HCT116 (cell line): Measurements from ENCODE around the gene COX20. TPM values are rescaled to one million over a fixed set of nuclear protein-coding genes. Genes with fewer than 3 reads are reported as not detected.
A peak's percentile ranks its signal among the peaks of the same experiment; 100 is the strongest.

ENCODE experiments used
- ATAC-seq: fragments of 200-7000 bp; cut with Tn5 transposase; 2 replicates; pipeline ENCODE4 v1.9.1; 2020; ENCODE audit warnings: mild to moderate bottlenecking, moderate library complexity
- BruUV-seq: library from RNA; stranded (reverse); fragments of 400-500 nt; replicated peaks from 2 replicates; lab custom pipeline; 2021; lab: Mats Ljungman, UMichigan
- CTCF ChIA-PET: fragments of 300-600 bp; sonication (Branson Sonifier 250); formaldehyde crosslinking; loops from one replicate; lab custom pipeline; 2021; ENCODE audit warnings: antibody characterized with exemption; lab: Charles Lee
- POLR2A ChIA-PET: fragments of 300-600, 350-600 bp; sonication (Branson Sonifier 250); formaldehyde crosslinking; loops from one replicate; lab custom pipeline; 2021; ENCODE audit warnings: antibody characterized with exemption; lab: Charles Lee
- RAD21 ChIA-PET, 2 experiments: fragments of 300-600 bp; sonication (Branson Sonifier 250); formaldehyde crosslinking; loops; one replicate each; lab custom pipeline; 2023; ENCODE audit warnings: low total read pairs in 2 of 2; ENCODE audit not compliant: uncharacterized antibody in 2 of 2, unreplicated experiment in 2 of 2, low non-redundant PET in 1 of 2; lab: Charles Lee
- DNase-seq: peaks from one replicate; pipeline ENCODE4 v3.0.0-alpha.2; 2010; ENCODE audit warnings: low read depth, low spot score
- H2AFZ ChIP-seq: fragments of 200-600 bp; shearing (Covaris generic), sonication (generic); 2 replicates; pipeline ENCODE4 v1.6.1; 2017; ENCODE audit warnings: low read depth, mixed run types, mixed read lengths, antibody characterized with exemption, low read length; ENCODE audit not compliant: poor library complexity, severe bottlenecking
- H3K27ac ChIP-seq: 2 replicates; pipeline ENCODE4 v1.5.1; 2012; ENCODE audit warnings: low read depth, low read length
- H3K27me3 ChIP-seq: fragments of 200-600 bp; sonication (generic); 2 replicates; pipeline ENCODE4 v1.6.1; 2016; ENCODE audit warnings: mixed run types, low read length, mixed read lengths; ENCODE audit not compliant: insufficient read depth
- H3K36me3 ChIP-seq, 2 experiments: fragments of 200-500 bp in 1 of 2; fragments of 200-600 bp in 1 of 2; sonication (Bioruptor generic) in 1 of 2; sonication (generic) in 1 of 2; 2 replicates each; pipeline versions ENCODE4 v1.5.1 to v1.6.1; 2014 to 2016; ENCODE audit warnings: low read length in 2 of 2, inconsistent platforms in 1 of 2, mixed read lengths in 1 of 2, mixed run types in 1 of 2; ENCODE audit not compliant: insufficient read depth in 2 of 2, control insufficient read depth in 1 of 2
- H3K4me1 ChIP-seq, 2 experiments: fragments of 200-600 bp in 1 of 2; sonication (generic) in 1 of 2; 2 replicates each; pipeline versions ENCODE4 v1.5.1 to v1.6.1; 2012 to 2017; ENCODE audit warnings: low read length in 2 of 2, inconsistent platforms in 1 of 2, mild to moderate bottlenecking in 1 of 2, mixed read lengths in 1 of 2, mixed run types in 1 of 2, moderate library complexity in 1 of 2; ENCODE audit not compliant: insufficient read depth in 2 of 2, control insufficient read depth in 1 of 2
- H3K4me2 ChIP-seq: fragments of 200-600 bp; sonication (generic); 2 replicates; pipeline ENCODE4 v1.6.1; 2017; ENCODE audit warnings: mixed run types, low read length, mixed read lengths
- H3K4me3 ChIP-seq, 2 experiments: fragments of 200-600 bp in 1 of 2; sonication (generic) in 1 of 2; replicated peaks in 1 of 2; 2 replicates each; pipeline ENCODE4 v1.5.1; 2011 to 2016; ENCODE audit warnings: low read length in 2 of 2, control low read depth in 1 of 2, low read depth in 1 of 2, mild to moderate bottlenecking in 1 of 2, mixed read lengths in 1 of 2, mixed run types in 1 of 2
- H3K79me2 ChIP-seq: fragments of 200-600 bp; sonication (generic); 2 replicates; pipeline ENCODE4 v1.6.1; 2017; ENCODE audit warnings: mild to moderate bottlenecking, mixed run types, low read length, moderate library complexity, mixed read lengths; ENCODE audit not compliant: insufficient read depth
- H3K9ac ChIP-seq: fragments of 200-600 bp; sonication (generic); 2 replicates; pipeline ENCODE4 v1.6.1; 2016; ENCODE audit warnings: low read length, mixed read lengths
- H3K9me2 ChIP-seq: fragments of 200-600 bp; sonication (generic), shearing (Covaris generic); 2 replicates; pipeline ENCODE4 v1.6.1; 2017; ENCODE audit warnings: mixed run types, mild to moderate bottlenecking, moderate library complexity; ENCODE audit not compliant: insufficient read depth
- H3K9me3 ChIP-seq, 2 experiments: fragments of 200-500 bp in 1 of 2; fragments of 200-600 bp in 1 of 2; sonication (Bioruptor generic) in 1 of 2; sonication (generic) in 1 of 2; 2 replicates each; pipeline ENCODE4 v1.6.1; 2014 to 2017; ENCODE audit warnings: low read length in 2 of 2, mixed read lengths in 2 of 2, inconsistent platforms in 1 of 2, low read depth in 1 of 2, mild to moderate bottlenecking in 1 of 2, mixed run types in 1 of 2, moderate library complexity in 1 of 2; ENCODE audit not compliant: control insufficient read depth in 1 of 2, insufficient read depth in 1 of 2
- H4K20me1 ChIP-seq: fragments of 200-600 bp; sonication (generic), shearing (Covaris generic); 2 replicates; pipeline ENCODE4 v1.6.1; 2017; ENCODE audit warnings: mixed run types, mild to moderate bottlenecking, moderate library complexity; ENCODE audit not compliant: insufficient read depth
- CBX3 ChIP-seq: IDR thresholded peaks from 2 replicates; pipeline ENCODE4 v1.6.1; 2012; ENCODE audit warnings: low read depth
- CEBPB ChIP-seq: IDR thresholded peaks from 2 replicates; pipeline ENCODE4 v1.6.1; 2012; ENCODE audit warnings: low read depth
- EGR1 ChIP-seq: IDR thresholded peaks from 2 replicates; pipeline ENCODE4 v1.6.1; 2012; ENCODE audit warnings: low read depth
- ELF1 ChIP-seq: IDR thresholded peaks from 2 replicates; pipeline ENCODE4 v1.6.1; 2012; ENCODE audit warnings: low read depth, borderline replicate concordance
- EZH2phosphoT487 ChIP-seq: fragments of 200-600 bp; IDR thresholded peaks from 2 replicates; pipeline ENCODE4 v1.6.1; 2018; ENCODE audit warnings: antibody characterized with exemption, borderline replicate concordance
- JUND ChIP-seq: IDR thresholded peaks from 2 replicates; pipeline ENCODE4 v1.6.1; 2012
- POLR2A ChIP-seq: IDR thresholded peaks from 2 replicates; pipeline ENCODE4 v1.7.0; 2011; ENCODE audit warnings: borderline replicate concordance; ENCODE audit not compliant: insufficient read depth, insufficient read length; ENCODE audit errors: extremely low read depth
- POLR2AphosphoS5 ChIP-seq: IDR thresholded peaks from 2 replicates; pipeline ENCODE4 v1.6.1; 2011; ENCODE audit warnings: mild to moderate bottlenecking, low read depth, low read length, moderate library complexity
- RAD21 ChIP-seq: IDR thresholded peaks from 2 replicates; pipeline ENCODE4 v1.6.1; 2012; ENCODE audit warnings: low read depth, mild to moderate bottlenecking
- SIN3A ChIP-seq: IDR thresholded peaks from 2 replicates; pipeline ENCODE4 v1.6.1; 2012; ENCODE audit warnings: low read depth
- TCF7L2 ChIP-seq: IDR thresholded peaks from 2 replicates; pipeline ENCODE4 v1.7.0; 2011; ENCODE audit warnings: borderline replicate concordance, inconsistent platforms; ENCODE audit not compliant: insufficient read depth, insufficient read length; ENCODE audit errors: extremely low read depth
- YY1 ChIP-seq: IDR thresholded peaks from 2 replicates; pipeline ENCODE4 v1.6.1; 2011; ENCODE audit warnings: low read length, low read depth, moderate library complexity, mild to moderate bottlenecking; ENCODE audit not compliant: insufficient replicate concordance; ENCODE audit errors: extremely low read depth
- ZFX ChIP-seq: fragments of 450-650 bp; IDR thresholded peaks from 2 replicates; pipeline ENCODE4 v1.6.1; 2017
- ZNF274 ChIP-seq: fragments of 200-500 bp; sonication (Bioruptor generic); IDR thresholded peaks from 2 replicates; pipeline ENCODE4 v1.6.1; 2014; ENCODE audit warnings: mild to moderate bottlenecking, low read depth, low read length, inconsistent platforms
- intact Hi-C: fragments of 100-400 bp; cut with micrococcal nuclease; formaldehyde crosslinking; loops from 2 replicates; pipeline ENCODE4 v1.10.0; 2022
- total RNA-seq: library from RNA; stranded (reverse); gene quantifications from one replicate; pipeline ENCODE4 v1.2.1, GENCODE V29; 2021; ENCODE audit not compliant: unreplicated experiment
- TF ChIP-seq, protein P1 (sequence below): IDR thresholded peaks from 2 replicates; pipeline ENCODE4 v1.6.1; 2012; ENCODE audit warnings: low read depth
- TF ChIP-seq, protein P2 (sequence below), 3 experiments: fragments of 200-600 bp in 1 of 3; sonication (generic) in 1 of 3; IDR thresholded peaks in 2 of 3; conservative IDR thresholded peaks in 1 of 3; 2 replicates each; pipeline ENCODE4 v1.5.1; 2012 to 2017; ENCODE audit warnings: low read depth in 2 of 3, low read length in 2 of 3, antibody characterized with exemption in 1 of 3, borderline replicate concordance in 1 of 3, control low read depth in 1 of 3, mild to moderate bottlenecking in 1 of 3, mixed read lengths in 1 of 3, mixed run types in 1 of 3, moderate library complexity in 1 of 3; ENCODE audit not compliant: insufficient read depth in 1 of 3

Gene COX20
- total RNA-seq, 1 experiment from 2014 or later: 48.1 TPM

DNA sequence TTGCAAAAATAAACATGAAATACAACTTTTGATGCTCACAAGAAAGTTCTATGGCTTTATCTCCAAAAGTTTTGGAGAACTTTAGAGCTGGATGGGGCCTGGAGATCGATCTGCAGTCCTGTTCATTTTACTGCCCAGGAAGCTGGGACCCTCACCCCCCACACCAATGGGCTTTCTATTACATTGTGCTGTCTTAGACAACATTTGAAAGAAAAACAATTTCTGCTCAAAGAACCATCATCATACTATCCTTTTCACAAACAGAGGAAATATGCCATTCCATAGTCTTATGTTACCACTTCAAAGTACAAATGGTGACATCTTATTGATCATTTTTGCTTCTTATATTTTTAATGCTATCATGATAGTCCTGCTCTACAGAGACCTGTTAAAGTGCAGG, 30.9 kb downstream of the COX20 start:
- CTCF ChIA-PET: no interaction called here
- RAD21 ChIA-PET: no interaction called here
- no peaks in the 10 kb centered on the region for H3K9me2 ChIP-seq
- H2AFZ ChIP-seq: peak overlapping the region; percentile 36
- no peak overlapping the region for H3K4me3 ChIP-seq
- H3K4me1 ChIP-seq: peaks cover 14 to 24% of the 10 kb centered on the region in 2 experiments
- DNase-seq (no peak), ATAC-seq (no peak)
- H4K20me1 ChIP-seq: peaks cover 14% of the 10 kb centered on the region
- intact Hi-C loops: no loop called here
- no peak overlapping the region for H3K9ac ChIP-seq
- no TSS peak for BruUV-seq
- H3K27me3 ChIP-seq: no peaks in the 10 kb centered on the region
- no peak overlapping the region for H3K4me2 ChIP-seq
- no peak for TF ChIP-seq YY1
- no peak for TF ChIP-seq TCF7L2
- no peak for TF ChIP-seq CBX3
- TF ChIP-seq, protein P1, sequence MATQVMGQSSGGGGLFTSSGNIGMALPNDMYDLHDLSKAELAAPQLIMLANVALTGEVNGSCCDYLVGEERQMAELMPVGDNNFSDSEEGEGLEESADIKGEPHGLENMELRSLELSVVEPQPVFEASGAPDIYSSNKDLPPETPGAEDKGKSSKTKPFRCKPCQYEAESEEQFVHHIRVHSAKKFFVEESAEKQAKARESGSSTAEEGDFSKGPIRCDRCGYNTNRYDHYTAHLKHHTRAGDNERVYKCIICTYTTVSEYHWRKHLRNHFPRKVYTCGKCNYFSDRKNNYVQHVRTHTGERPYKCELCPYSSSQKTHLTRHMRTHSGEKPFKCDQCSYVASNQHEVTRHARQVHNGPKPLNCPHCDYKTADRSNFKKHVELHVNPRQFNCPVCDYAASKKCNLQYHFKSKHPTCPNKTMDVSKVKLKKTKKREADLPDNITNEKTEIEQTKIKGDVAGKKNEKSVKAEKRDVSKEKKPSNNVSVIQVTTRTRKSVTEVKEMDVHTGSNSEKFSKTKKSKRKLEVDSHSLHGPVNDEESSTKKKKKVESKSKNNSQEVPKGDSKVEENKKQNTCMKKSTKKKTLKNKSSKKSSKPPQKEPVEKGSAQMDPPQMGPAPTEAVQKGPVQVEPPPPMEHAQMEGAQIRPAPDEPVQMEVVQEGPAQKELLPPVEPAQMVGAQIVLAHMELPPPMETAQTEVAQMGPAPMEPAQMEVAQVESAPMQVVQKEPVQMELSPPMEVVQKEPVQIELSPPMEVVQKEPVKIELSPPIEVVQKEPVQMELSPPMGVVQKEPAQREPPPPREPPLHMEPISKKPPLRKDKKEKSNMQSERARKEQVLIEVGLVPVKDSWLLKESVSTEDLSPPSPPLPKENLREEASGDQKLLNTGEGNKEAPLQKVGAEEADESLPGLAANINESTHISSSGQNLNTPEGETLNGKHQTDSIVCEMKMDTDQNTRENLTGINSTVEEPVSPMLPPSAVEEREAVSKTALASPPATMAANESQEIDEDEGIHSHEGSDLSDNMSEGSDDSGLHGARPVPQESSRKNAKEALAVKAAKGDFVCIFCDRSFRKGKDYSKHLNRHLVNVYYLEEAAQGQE: no peak
- TF ChIP-seq SIN3A: no peak
- TF ChIP-seq, protein P2, sequence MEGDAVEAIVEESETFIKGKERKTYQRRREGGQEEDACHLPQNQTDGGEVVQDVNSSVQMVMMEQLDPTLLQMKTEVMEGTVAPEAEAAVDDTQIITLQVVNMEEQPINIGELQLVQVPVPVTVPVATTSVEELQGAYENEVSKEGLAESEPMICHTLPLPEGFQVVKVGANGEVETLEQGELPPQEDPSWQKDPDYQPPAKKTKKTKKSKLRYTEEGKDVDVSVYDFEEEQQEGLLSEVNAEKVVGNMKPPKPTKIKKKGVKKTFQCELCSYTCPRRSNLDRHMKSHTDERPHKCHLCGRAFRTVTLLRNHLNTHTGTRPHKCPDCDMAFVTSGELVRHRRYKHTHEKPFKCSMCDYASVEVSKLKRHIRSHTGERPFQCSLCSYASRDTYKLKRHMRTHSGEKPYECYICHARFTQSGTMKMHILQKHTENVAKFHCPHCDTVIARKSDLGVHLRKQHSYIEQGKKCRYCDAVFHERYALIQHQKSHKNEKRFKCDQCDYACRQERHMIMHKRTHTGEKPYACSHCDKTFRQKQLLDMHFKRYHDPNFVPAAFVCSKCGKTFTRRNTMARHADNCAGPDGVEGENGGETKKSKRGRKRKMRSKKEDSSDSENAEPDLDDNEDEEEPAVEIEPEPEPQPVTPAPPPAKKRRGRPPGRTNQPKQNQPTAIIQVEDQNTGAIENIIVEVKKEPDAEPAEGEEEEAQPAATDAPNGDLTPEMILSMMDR (IDR thresholded peaks at IDR 0.05 in 2 of 3, conservative IDR thresholded peaks at IDR 0.05 in 1 of 3; ENCODE audit: borderline replicate concordance in 1 of 3, insufficient read depth in 1 of 3, low read depth in 2 of 3, low read length in 2 of 3): no peak
- no peak for TF ChIP-seq POLR2A
- TF ChIP-seq ZNF274: no peak
- TF ChIP-seq JUND: no peak
- no peak for TF ChIP-seq POLR2AphosphoS5
- TF ChIP-seq ZFX: no peak
- TF ChIP-seq EGR1: no peak
- no peak for TF ChIP-seq ELF1
- TF ChIP-seq EZH2phosphoT487: no peak
- TF ChIP-seq RAD21: no peak
- TF ChIP-seq CEBPB: no peak
- TF ChIP-seq, all 23 proteins: peak for 0
- POLR2A ChIA-PET: no interaction called here
- Histone ChIP-seq H3K9me3 (no peaks in the 10 kb centered on the region), H3K36me3 (peaks cover 9 to 14% of the 10 kb centered on the region in 2 experiments), H3K27ac (no peak overlapping the region), H3K79me2 (peaks cover 28% of the 10 kb centered on the region)
